Loucy (cell line): ENCODE measurements around the gene ARHGAP45.

Experiments
- CTCF ChIP-seq: fragments of 200-600 bp; sonication (generic); conservative IDR thresholded peaks from 2 replicates; pipeline ENCODE4 v1.5.1; 2014; ENCODE audit warnings: mild to moderate bottlenecking, antibody characterized with exemption, low read length
- EZH2phosphoT487 ChIP-seq: fragments of 200-600 bp; IDR thresholded peaks from 2 replicates; pipeline ENCODE4 v1.6.1; 2018; ENCODE audit warnings: antibody characterized with exemption, mild to moderate bottlenecking, moderate library complexity, borderline replicate concordance

DNA sequence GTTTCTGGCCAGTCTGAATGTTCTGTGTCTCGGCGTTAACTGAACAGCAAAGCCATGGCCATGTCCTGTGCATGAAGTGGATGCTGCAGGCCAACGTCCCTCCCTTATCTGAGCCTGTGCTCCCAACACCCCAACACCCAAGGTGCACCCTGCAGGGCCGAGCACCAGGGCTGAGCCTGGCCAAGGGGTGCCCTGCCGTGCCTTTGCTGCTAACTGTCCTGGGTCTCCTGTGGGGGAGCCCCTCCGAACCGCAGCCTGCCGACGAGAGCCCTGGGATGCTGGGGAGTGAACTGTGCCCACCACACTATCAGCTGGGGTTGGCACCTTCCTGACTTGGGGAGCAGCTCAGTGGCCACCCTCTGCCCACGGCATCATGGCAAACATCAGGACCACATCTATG lies 54.4 kb downstream of the ARHGAP45 start:
- TF ChIP-seq CTCF (no peak), EZH2phosphoT487 (no peak)
